ENCODE measurements around the gene PIK3C2G. TPM values are rescaled to one million over a fixed set of nuclear protein-coding genes. Genes with fewer than 3 reads are reported as not detected.

PIK3C2G gene
- polyA plus RNA-seq, 2 of the 4 experiments (the other 2 are of a cell fraction), result 0.01 TPM; not detected in 1

Other genes starting within 250 kb of the PIK3C2G start
- not detected in 2 replicates for gene RERGL, start 171.3 kb upstream of the PIK3C2G start, polyA plus RNA-seq (2011; rRNA removed)
- not detected in 3 replicates for gene RERGL, start 171.3 kb upstream of the PIK3C2G start, polyA plus RNA-seq (2017; fragmentation: RNase III; extraction: RNeasy Plus Mini Kit Qiagen cat#74134 plus additional on column Dnase treatment)